CD4-positive, alpha-beta T cell treated with Interleukin-2 at 100 ng/mL for 4 hours (primary cell): ENCODE data around the gene IFNAR2.
"Not testable (repeated sequence)": the region's sequence is repeated elsewhere in the genome, so short reads cannot be mapped to it uniquely, and the experiment has no call there.

ENCODE experiments used
- DNase-seq: peaks from one replicate; pipeline ENCODE4 v3.0.0-alpha.2; 2020; ENCODE audit warnings: low spot score

Gene IFNAR2

GRCh38 chr21:33214056-33214455 lies 15.7 kb upstream of the IFNAR2 start:
- DNase-seq: no peak

GRCh38 chr21:33217138-33217520 lies 12.6 kb upstream of the IFNAR2 start:
- no peak for DNase-seq

DNA sequence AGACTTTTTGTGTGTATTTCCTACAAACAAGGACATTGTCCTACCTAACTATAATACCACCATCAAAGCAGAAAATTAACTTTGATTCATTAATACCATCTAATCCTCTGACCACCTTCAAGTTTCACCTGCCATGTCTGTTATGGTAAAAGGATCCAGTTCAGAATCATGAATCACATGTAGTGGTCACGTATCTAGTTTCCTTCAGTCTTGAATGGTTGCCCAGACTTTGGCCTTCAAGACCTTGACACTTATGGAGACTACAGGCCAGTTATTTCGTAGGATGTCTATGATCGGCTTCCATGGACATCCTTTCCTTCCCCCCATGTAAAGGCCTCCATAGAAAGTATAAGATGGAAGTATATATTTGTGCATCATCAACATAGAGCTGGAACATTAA lies 10.4 kb upstream of the IFNAR2 start:
- DNase-seq: no peak

- DNase-seq: no peak
Measured at GRCh38 chr21:33219954-33220353, 9.8 kb upstream of the IFNAR2 start.

GRCh38 chr21:33225376-33225775 lies 4.4 kb upstream of the IFNAR2 start:
- DNase-seq: not testable (repeated sequence)

GRCh38 chr21:33228455-33228854 lies 1.3 kb upstream of the IFNAR2 start:
- no peak for DNase-seq

DNA sequence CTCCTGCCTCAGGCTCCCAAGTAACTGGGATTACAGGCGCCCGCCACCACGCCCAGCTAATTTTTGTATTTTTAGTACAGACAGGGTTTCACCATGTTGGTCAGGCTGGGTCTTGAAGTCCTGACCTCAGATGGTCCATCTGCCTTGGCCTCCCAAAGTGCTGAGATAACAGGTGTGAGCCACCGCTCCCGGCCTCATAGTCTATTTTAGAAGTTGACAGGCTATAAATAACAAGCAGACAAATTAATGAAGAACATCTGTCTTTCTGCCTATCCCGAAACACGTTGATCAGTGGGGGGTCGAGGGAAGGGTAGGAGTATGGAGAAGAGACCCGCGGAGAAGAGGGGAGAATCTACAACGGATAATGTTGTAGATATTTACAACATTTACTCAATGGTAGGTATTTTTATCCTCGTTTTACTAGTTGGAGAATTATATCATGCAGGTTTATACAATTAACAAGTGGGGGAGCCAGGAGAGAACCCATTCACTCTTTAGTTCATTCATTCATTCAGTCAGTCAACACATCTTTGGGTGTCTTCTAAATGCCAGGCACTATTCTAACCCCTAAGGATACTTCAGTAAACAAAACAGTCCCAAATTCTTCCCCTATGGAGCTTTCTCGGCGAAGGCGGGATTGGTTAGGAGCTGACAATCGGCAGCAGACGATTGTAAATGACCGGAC lies 497 bp upstream of the IFNAR2 start:
- no peak for DNase-seq

GRCh38 chr21:33230545-33231324 lies 997 bp downstream of the IFNAR2 start:
- peak; percentile 49 for DNase-seq

DNA sequence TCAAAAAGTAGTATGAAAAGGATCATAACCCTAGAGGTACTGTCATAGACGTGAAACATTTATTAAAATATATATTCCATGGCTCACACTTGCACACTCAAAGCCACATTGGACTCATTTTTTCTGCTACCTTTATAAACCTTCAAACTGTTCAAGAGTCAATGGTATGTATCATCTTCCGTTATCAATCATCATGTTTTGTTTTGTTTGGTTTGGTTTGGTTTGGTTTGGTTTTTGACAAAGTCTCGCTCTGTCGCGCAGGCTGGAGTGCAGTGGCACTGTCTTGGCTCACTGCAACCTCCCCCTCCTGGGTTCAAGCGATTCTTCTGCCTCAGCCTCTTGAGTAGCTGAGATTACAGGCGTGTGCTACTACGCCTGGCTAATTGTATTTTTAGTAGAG lies 1.8 kb downstream of the IFNAR2 start:
- DNase-seq: peak; percentile 73

- peak; percentile 30 for DNase-seq
Measured at GRCh38 chr21:33232291-33233034, 2.7 kb downstream of the IFNAR2 start.

- no peak for DNase-seq
Measured at GRCh38 chr21:33234635-33235520, 5.1 kb downstream of the IFNAR2 start.

GRCh38 chr21:33236013-33236686 lies 6.4 kb downstream of the IFNAR2 start:
- DNase-seq: no peak

DNA sequence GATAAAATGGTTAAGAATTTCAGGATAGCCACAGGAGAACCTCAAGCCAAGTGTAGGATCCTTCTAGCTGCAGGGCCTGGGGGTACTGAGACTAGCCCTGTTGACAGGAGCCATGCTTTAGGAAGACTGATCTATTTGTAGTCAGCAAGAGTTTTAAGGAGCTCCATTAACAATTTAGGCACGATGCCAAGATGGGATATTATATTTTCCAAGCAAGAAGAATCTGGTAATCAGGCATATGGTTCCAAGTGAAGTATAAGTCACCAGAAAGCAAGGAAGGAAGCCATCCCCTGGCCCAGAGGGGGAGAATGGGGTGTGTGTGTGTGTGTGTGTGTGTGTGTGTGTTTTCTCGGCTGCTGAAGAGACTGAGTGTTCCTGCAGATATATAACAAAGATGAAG lies 7.0 kb downstream of the IFNAR2 start:
- no peak for DNase-seq

- no peak for DNase-seq
Measured at GRCh38 chr21:33237486-33237885, 7.7 kb downstream of the IFNAR2 start.

DNA sequence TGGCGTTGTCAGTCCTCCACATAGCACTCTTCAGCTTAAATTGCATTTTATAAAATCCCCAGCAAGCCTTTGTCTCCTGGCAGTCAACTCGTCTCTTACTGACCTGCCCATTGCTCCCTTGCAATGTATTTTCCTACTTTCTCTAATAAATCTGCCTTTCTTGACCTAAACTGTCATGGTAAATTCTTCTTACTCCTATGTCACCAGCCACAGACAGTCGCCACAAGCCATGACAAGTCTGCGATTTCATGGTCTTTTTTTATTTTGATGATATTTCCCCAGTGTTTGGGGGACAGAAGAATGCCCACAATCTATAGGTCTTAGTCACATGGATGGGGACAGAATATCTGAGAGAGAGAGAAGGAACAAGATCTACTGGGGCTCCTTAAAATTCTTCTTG lies 8.4 kb downstream of the IFNAR2 start:
- DNase-seq: no peak

DNA sequence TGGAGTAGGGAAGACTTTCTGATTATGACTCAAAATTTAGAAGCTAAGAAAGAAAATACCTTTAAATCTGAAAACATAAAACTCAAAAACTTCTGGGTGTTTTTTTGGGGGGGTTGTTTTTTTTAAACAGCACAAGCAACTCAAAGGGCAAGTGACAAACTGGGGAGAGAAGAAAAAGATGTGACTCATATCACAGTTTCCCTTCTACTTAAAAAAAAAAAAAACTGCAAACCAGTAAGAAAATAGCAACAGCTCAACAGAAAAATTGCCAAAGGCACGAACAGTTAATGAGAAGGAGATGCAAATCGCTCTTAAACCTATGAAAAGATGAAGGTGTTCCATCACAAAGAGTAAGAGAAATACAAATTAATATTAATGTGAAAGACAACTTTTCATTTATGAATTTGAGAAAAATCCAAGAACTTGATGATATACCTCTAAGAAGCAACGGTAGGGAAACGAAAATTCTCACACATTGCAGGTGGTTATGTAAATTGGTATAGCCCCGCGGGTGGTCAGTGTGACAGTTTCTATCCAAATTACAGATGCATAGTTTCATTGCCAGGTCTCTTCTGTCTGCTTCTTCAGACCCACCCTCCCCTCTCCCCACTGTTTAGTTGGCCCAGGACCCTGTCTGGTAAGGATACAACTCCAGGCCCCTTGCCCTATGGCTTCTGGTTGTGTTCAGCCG lies 9.0 kb downstream of the IFNAR2 start:
- peak; percentile 71 for DNase-seq

DNA sequence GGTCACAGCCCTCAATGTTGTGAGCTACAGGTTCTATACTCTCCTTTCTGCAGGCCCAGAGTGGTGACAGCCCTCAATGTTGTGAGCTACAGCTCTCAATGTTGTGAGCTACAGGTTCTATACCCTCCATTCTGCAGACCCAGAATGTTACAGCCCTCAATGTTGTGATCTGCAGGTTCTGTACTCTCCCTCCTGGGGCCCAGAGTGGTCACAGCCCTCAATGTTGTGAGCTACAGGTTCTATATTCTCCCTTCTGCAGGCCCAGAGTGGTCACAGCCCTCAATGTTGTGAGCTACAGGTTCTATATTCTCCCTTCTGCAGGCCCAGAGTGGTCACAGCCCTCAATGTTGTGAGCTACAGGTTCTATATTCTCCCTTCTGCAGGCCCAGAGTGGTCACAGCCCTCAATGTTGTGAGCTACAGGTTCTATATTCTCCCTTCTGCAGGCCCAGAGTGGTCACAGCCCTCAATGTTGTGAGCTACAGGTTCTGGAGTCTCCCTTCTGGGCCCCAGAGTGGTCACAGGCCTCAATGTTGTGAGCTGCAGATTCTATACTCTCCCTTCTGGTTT lies 9.9 kb downstream of the IFNAR2 start:
- not testable (repeated sequence) for DNase-seq

- DNase-seq: no peak
Measured at GRCh38 chr21:33240404-33240803, 10.7 kb downstream of the IFNAR2 start.

DNA sequence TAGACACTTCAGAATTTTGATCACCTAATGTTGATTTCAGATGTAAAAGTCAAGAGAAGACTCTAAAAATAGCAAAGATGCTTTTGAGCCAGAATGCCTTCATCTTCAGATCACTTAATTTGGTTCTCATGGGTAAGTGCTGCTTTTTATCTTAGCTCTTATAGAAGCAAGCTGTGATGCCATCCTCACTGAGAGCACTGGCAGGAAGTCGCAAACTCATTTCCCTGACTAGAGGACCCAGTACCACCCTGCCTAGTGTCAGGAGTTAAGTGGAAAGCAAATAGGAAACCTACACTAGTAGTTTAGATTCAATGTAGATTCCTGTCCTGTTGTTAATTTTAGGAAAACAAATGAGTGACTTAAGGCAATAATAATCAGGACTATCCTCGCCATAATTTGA lies 12.1 kb downstream of the IFNAR2 start:
- peak; percentile 40 for DNase-seq

GRCh38 chr21:33242846-33243245 lies 13.1 kb downstream of the IFNAR2 start:
- not testable (repeated sequence) for DNase-seq
